ENCODE data around the gene ARHGAP24.
"Not testable (repeated sequence)": the region's sequence is repeated elsewhere in the genome, so short reads cannot be mapped to it uniquely, and the experiment has no call there.

Gene ARHGAP24

DNA sequence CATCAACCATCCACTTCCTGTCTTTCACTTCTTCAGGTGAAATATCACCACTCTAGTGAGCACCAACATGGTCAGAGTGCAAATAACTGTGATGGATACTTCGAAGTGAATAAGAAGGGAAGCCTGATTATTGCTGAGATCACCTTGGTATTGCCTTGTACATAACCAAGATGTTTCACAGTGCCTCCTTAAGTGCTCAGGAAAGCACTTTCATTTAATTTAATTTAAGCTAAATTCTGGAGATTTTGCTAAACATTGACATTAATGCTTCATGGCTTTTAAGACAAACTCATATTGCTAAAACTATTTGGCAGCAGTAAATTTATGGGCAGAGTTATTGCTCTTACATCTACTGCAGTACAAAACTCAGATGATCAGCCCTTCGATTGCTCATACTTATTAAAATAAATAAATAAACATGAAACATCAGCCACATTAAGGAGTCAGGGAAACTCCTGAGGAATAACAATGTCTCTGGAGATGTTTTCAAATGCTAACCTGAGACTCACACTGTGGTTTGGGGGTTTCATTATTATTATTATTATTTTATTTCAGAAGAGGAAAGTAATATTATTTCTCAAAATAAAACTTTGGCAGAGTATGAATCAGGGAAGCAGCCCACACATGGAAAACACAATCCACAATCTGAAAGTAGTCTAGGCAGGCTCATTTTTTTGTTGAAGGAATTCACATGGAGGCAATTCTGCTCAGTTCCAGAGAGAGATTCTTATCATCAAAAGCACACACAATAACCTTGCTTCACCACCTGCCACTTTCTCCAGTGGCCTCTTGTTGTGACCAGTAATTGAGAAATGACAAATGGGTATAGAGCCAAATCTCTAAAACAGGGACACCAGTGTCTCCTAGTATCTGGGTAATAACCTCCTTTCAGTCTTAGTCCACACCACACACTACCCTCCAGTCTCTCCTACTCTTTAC lies 540.7 kb downstream of the ARHGAP24 start:
- DNase-seq (ENCODE audit: low read depth in 3 of 3): no peak

- no peak for DNase-seq (ENCODE audit: low read depth in 3 of 3)
Observed at GRCh38 chr4:86019362-86019761, 544.4 kb downstream of the ARHGAP24 start.

GRCh38 chr4:86019906-86020305 lies 545.0 kb downstream of the ARHGAP24 start:
- DNase-seq (ENCODE audit: low read depth in 3 of 3): no peak

GRCh38 chr4:86021671-86022070 lies 546.7 kb downstream of the ARHGAP24 start:
- not testable (repeated sequence) for DNase-seq (ENCODE audit: low read depth in 3 of 3)

DNA sequence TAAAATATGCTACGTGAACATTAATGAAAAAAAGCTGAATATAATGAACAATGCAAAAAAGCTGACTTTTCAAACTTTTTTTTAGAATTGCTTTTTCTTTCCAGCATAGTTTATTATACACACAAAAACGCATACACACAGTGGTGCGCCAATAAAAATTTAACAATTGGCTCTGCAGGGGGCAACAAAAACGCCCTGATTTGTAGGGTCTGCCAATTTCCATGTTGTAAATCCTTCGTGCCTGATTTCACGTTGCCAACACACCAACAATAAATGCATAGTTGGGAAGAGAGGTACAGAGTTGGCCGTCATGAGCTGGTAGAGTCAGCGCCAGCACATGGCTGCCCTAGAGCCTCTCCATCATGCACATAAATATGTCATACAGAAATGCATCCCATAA lies 551.8 kb downstream of the ARHGAP24 start:
- no peak for DNase-seq (ENCODE audit: low read depth in 3 of 3)

GRCh38 chr4:86031927-86032326 lies 557.0 kb downstream of the ARHGAP24 start:
- no peak for DNase-seq (ENCODE audit: low read depth in 3 of 3)

GRCh38 chr4:86032476-86033022 lies 557.6 kb downstream of the ARHGAP24 start:
- DNase-seq (ENCODE audit: low read depth in 3 of 3): no peak

- no peak for DNase-seq (ENCODE audit: low read depth in 3 of 3)
Observed at GRCh38 chr4:86033171-86033570, 558.2 kb downstream of the ARHGAP24 start.

- DNase-seq (ENCODE audit: low read depth in 3 of 3): no peak
Observed at GRCh38 chr4:86034616-86035015, 559.7 kb downstream of the ARHGAP24 start.

DNA sequence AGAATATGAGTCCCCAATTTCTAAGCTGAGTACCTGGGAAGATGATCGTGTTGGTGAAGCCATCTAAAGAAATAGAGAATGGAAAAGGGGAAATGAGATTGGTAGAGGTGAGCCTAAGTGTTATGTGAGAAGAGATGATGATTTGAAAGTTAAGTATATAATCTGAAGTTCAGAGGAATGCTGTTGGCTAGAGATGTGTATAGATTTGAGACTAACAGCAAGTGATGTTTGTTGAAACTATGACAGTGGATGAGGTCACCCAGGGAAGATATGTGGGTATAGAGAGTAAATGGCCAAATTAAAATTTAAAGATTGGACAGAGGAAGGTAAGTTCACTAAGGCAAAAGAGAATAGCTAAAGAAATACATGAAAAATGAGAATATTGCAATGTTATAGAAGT lies 560.7 kb downstream of the ARHGAP24 start:
- no peak for DNase-seq (ENCODE audit: low read depth in 3 of 3)

GRCh38 chr4:86036736-86037135 lies 561.8 kb downstream of the ARHGAP24 start:
- DNase-seq (ENCODE audit: low read depth in 3 of 3): no peak

GRCh38 chr4:86038037-86038436 lies 563.1 kb downstream of the ARHGAP24 start:
- no peak for DNase-seq (ENCODE audit: low read depth in 3 of 3)

GRCh38 chr4:86043755-86044592 lies 569.0 kb downstream of the ARHGAP24 start:
- DNase-seq (ENCODE audit: low read depth in 3 of 3): peak in 1 of 3 donors; percentile 8

DNA sequence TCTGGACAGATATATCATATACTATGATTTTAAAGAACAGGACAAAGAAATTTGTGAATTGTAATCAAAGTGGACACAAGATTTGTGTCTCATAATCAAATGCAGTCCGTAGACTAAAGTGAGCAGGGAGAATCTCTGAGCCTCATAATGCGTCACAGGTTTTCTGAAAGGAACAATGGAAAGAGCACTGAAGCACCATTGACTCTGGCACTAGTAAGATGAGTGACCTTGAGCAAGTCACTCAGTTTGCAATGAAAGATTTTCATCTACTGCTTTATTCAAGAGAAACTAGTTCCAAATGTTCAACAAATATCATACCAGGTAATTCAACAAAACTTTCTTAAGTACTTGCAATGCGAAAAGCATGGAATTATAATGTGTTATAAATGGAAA lies 569.6 kb downstream of the ARHGAP24 start:
- DNase-seq (ENCODE audit: low read depth in 3 of 3): no peak

DNA sequence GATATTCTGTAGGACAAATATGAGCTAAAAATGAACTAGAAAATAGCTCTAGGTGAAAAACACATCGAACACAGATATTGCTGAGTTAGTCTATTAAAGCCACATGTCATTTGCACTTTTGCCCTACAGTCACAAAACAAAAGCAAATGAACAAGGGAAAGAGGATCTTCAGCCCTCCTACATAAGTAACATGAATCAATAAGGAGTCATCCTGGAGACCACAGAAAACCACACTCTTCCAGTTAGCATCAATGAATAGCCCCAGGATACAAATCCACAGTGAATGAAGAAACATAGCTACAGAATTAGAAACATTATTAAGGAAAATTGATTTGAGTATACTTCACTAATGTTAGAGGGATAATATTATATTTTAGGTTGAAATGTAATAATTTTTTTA lies 573.5 kb downstream of the ARHGAP24 start:
- DNase-seq (ENCODE audit: low read depth in 3 of 3): no peak

DNA sequence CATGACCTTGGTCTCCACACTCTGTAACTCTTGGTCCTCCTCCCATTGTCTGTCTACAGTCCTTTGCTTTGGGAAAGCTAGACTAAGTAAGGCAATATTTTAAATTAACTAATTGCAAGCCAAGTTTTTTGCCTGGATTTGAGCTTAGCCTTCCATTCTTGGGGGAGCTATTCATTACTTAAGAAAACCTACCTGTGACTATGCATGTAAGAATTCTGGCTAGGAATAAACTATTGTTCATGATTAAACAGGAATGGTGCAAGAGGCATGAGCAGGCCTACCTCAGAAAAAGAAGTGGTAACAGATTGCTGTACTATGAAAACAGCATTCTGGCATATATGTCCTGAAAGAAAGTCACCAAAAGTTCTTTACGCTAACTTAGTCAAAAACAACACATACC lies 575.5 kb downstream of the ARHGAP24 start:
- DNase-seq (ENCODE audit: low read depth in 3 of 3): no peak

Data from stimulated activated CD4-positive, alpha-beta T cell treated with anti-CD3 and anti-CD28 coated beads, TNF-alpha, amount 100 ng/mL, for 48 hours (primary cell).